NCI-H748 treated with DMSO at 0.1 percent for 48 hours (cell line): ENCODE results near the gene NHS.
"Not testable (repeated sequence)": the region's sequence is repeated elsewhere in the genome, so short reads cannot be mapped to it uniquely, and the experiment has no call there.

ENCODE experiments used
- DNase-seq: peaks from one replicate; lab custom pipeline; 2025; lab: John Stamatoyannopoulos, UW

The NHS gene

GRCh38 chrX:17549107-17549651 is 174.2 kb downstream of the NHS start:
- no peak for DNase-seq

- no peak for DNase-seq
Measured at GRCh38 chrX:17550011-17550410, 175.0 kb downstream of the NHS start.

- DNase-seq = no peak
Measured at GRCh38 chrX:17552044-17552650, 177.1 kb downstream of the NHS start.

GRCh38 chrX:17553469-17553868 is 178.5 kb downstream of the NHS start:
- no peak for DNase-seq

- DNase-seq = no peak
Measured at GRCh38 chrX:17553961-17554482, 179.0 kb downstream of the NHS start.

- DNase-seq = no peak
Measured at GRCh38 chrX:17554914-17555313, 179.9 kb downstream of the NHS start.

GRCh38 chrX:17555846-17556245 is 180.8 kb downstream of the NHS start:
- no peak for DNase-seq

GRCh38 chrX:17559728-17560379 is 184.9 kb downstream of the NHS start:
- no peak for DNase-seq

- no peak for DNase-seq
Measured at GRCh38 chrX:17560385-17560784, 185.4 kb downstream of the NHS start.

GRCh38 chrX:17563076-17563475 is 188.1 kb downstream of the NHS start:
- DNase-seq = no peak

GRCh38 chrX:17563515-17563914 is 188.5 kb downstream of the NHS start:
- no peak for DNase-seq

- no peak for DNase-seq
Measured at GRCh38 chrX:17564689-17565409, 189.8 kb downstream of the NHS start.

GRCh38 chrX:17566740-17567139 is 191.7 kb downstream of the NHS start:
- no peak for DNase-seq

GRCh38 chrX:17567187-17567586 is 192.2 kb downstream of the NHS start:
- no peak for DNase-seq

- no peak for DNase-seq
Measured at GRCh38 chrX:17567821-17568220, 192.8 kb downstream of the NHS start.

- not testable (repeated sequence) for DNase-seq
Measured at GRCh38 chrX:17568804-17569203, 193.8 kb downstream of the NHS start.

GRCh38 chrX:17579026-17579425 is 204.0 kb downstream of the NHS start:
- no peak for DNase-seq

GRCh38 chrX:17580539-17581152 is 205.6 kb downstream of the NHS start:
- no peak for DNase-seq

GRCh38 chrX:17581641-17582040 is 206.6 kb downstream of the NHS start:
- DNase-seq = no peak

- DNase-seq = no peak
Measured at GRCh38 chrX:17584248-17584681, 209.3 kb downstream of the NHS start.

- DNase-seq = no peak
Measured at GRCh38 chrX:17585006-17585405, 210.0 kb downstream of the NHS start.

- DNase-seq = no peak
Measured at GRCh38 chrX:17587366-17587765, 212.4 kb downstream of the NHS start.
